HG02981 (cell line): Measurements from ENCODE around the gene ARHGAP1.

ENCODE experiments used
- ATAC-seq: cut with Tn5 transposase; IDR thresholded peaks from one replicate; pipeline ENCODE4 v1.9.1; 2021; ENCODE audit warnings: mild to moderate bottlenecking, moderate library complexity; ENCODE audit not compliant: unreplicated experiment

Gene ARHGAP1

DNA sequence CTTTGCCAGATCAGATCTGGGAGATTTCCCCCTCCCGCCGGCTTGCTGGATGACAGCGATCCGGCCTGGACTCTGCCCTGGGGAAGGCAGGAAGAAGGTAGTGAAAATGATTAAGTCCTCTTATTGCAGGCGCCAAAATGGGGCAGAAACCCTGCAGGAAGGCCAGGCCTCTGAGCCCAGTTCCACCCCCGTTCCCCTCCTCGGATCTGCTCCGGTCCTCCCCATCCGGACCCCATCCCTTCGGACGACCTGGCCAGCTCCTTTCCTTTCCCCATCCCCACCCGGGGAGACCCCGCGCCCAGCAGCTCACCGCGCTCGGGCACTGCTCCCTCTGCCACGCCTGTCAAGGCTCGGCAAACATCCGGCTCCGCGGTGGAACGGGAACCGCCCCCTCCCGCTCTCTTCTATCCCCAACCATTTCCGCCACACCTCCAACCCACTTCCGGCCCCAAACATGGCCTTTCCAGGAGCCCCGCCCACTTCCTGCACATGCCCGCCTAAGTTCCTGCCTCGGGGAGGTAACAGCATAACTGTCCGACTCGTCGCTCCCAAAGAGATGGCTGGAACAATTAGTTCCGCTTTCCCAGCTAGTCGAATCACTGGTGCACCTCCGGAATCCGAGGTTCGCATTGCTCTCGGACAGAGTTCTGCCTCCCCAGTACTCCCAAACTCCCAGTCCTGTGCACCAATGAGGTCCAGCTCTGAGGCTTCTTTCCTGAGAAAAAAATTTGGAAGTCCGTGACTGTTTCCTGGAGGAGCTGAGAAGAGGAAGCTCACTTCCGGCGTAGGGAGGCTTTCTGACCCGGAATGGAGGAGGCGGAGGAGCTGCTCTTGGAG is at the start of gene ARHGAP1, which contains the start of gene ZNF408:
TSS of gene ARHGAP1 (minus strand) at position 379 of the 837 bp plus-strand sequence. CDS start 4,512 bp downstream, outside the sequence.
TSS of gene ZNF408 (plus strand) at position 791 of the 837 bp plus-strand sequence. CDS start at position 808, 17 bp downstream.
- peak; percentile 86 for ATAC-seq

DNA sequence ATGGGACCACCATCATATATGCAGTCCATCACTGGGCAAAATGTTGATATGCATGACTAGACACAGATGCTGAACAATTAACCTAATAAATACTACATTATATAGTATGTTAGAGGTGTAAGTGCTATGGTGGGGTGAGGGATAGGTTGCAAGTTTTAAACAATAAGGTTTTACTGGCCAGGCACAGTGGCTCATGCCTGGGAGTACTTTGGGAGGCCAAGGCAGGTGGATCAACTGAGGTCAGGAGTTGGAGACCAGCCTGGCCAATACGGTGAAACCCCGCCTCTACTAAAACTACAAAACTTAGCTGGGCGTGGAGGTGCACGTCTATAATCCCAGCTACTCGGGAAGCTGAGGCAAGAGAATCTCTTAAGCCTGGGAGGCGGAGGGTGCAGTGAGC is 46.7 kb upstream of the ARHGAP1 start:
- no peak for ATAC-seq

DNA sequence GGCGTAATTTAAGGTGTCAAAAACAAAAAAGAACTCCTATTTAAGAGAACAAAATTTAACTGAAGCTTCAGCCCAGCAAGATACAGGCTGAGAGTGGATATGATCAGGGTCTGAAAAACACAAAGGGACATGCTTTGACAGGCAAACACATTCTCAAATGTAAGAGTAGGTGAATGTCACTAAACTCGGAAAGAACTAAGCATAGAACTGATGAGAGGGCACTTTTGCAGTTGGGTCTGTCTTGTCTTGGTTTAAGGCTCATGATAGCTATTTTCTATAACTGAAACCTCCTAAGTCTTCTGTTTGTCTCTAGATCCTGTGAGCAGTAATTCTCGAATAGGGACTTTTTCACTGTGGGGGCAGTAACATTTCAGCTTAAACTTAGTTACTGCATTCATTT is 45.6 kb upstream of the ARHGAP1 start:
- no peak for ATAC-seq

DNA sequence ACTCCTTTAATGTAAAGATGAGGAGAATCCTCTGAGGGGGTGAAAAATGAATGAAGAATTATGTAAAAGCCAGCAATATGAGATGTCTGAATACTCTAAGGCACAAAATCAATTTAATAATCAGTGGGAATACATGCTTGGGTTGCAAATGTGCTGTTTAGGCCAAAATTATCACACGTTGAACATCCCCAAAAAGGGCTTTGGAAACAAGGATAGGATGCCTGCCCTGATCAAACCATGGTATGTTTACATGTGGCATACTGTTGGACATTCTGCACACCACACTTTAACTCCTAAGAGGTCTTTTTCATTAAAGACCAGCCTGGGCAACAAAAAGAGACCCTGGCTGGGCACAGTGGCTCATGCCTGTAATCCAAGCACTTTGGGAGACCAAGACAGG is 44.9 kb upstream of the ARHGAP1 start:
- no peak for ATAC-seq

DNA sequence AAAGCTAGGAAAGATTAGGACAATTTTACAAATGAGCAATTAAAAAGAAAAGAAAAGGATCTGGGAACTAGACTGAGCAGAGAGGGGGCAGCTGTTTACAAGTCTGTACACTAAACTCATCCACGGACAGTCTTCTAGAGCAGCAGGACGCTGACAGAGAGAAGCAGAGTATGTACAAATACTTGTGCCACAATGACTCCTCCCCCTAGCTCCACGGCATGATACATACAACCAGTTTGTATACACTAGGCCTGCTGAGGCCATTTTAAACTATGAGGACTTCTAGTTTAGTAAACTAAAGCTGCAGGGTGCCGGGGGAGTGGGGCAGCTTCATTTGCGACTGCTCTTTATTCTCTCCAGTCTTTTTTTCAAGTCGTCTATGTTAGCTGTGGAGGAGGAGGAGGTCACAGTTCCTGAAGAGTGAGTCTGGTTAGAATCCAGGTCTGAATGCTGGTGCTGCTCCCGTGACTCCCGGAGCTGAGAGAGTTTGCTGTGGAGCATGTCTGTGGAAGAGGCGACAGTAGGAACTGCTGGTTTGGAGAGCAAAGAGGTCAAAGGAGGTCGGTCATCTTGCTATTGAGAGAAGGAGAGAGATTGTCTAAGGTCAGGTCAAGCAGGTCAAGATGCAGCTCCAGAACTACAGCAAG is 43.4 kb upstream of the ARHGAP1 start:
- no peak for ATAC-seq

DNA sequence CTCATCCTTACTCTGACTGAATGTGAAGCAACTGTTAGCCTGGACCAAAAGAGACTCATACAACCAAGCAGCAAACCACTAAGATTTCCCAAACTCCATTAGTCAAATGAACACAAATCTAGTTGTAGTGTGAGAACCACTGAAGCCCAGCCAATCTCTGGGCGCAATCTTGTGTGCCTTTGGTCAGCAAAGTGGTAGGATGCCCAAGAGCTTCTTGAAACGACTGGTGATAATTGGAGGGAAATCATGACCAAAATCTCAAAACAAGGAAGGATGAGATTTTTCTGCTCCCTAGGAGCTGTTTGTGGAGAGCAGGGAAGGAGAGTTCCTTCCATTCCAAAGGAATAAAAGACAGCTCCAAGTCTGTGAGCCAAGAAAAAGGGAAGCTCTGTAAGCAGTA is 42.6 kb upstream of the ARHGAP1 start:
- no peak for ATAC-seq

DNA sequence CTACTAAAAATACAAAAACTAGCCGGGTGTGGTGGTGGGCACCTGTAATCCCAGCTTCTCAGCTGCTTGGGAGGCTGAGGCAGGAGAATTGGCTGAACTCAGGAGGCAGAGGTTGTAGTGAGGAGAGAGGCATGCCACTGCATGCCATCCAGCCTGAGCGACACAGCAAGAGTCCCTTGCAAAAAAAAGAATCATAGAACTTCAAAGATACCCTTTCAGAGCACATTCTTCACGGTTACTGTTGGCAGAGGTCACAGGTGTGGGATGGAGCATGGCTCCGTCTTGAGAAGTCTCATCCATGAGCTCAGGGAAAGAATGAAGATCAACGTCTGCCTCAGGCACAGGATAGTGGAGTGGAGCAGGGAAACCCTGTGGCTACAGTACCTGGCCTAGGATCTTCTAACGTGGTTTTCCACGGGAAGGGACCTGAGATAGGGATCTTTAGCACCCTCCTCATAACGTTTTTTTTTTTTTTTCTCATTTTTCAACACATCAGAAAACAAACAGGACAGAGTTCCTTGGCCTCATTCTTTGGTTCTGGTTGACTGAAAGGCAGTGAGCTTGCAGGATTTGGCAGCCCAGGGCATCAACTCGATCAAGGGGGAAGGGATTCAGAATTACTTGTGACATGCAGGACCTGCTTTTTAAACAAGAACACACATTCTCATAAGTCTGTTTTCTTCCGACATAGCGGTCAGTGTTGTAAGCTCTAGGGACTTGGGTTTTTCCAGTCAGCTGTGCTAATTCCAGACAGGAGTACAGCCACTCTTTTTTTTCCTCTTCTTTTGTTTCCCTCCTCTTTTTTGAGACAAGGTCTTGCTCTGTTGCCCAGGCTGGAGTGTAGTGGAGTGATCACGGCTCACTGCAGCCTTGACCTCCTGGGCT is 41.4 kb upstream of the ARHGAP1 start:
- ATAC-seq = no peak

DNA sequence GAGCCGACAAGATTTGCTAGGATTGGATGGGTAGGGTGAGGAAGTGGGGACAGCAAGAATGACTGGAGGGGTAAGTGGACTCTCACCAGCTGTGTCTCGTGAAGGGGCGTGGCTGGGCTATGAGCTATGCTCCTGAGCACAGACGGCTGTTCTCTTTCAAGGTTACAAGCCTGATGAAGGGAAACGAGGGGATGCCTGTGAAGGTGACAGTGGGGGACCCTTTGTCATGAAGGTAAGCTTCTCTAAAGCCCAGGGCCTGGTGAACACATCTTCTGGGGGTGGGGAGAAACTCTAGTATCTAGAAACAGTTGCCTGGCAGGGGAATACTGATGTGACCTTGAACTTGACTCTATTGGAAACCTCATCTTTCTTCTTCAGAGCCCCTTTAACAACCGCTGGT is 38.5 kb upstream of the ARHGAP1 start:
- ATAC-seq = no peak

DNA sequence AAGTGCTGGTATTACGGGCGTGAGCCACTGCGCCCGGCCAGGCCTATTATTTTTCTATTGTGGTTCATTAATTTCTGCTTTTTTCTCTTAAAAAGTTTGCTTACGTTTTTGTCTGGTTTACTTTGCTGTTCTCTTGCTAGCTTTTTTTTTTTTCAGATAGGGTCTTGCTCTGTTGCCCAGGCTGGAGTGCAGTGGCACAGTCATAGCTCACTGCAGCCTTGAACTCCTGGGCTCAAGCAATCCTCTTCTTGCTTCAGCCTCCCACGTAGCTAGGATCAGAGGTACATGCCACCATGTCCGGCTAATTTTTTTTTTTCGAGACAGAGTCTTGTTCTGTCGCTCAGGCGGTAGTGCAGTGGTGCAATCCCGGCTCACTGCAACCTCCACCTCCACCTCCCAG is 37.3 kb upstream of the ARHGAP1 start:
- no peak for ATAC-seq

DNA sequence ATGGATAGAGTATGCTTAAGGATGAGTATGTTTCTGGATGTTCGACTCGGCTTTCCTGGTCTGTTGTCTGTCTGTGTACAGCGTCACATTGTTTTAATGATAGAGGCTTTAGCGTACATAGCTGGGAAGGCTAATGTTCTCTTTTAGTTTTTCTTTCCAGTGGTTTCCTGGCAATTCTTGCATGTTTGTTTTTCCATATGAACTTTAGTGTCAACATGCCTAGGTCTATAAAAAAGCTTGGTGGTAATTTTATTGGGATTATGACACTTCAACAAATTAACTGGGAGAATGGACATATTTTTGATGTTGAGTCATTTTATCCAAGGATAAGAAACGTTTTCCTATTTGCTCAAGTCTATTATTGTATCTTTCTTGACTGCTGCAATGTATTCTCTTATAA is 36.2 kb upstream of the ARHGAP1 start:
- no peak for ATAC-seq

DNA sequence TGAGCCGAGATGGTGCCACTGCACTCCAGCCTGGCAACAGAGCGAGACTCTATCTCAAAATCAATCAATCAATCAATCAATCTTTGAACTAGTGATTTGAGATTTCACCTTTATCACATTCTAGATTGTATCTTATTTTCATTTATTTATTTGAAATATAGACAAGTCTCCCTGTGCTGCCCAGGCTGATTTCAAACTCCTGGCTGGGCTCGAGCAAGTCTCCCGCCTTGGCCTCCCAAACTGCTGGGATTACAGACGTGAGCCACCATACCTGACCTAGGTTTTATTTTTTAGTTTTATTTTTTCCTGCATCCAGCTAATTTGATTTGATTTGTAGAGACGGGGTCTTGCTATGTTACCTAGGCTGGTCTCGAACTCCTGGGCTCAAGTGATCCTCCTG is 35.7 kb upstream of the ARHGAP1 start:
- no peak for ATAC-seq

DNA sequence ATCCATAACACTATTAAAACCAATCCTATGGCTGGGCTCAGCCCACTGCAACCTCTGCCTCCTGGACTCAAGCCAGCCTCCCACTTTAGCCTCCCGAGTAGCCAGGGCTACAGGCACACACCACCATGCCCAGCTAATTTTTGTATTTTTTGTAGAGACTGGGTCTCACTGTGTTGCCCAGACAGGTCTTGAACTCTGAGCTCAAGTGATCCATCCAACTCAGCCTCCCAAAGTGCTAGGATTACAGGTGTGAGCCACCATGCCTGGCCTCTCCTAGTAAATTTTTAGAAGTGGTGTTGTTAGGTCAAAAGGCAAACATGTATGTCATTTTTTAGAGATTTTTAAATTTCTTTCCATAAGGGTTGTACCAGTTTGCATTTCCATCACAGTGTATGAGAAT is 32.8 kb upstream of the ARHGAP1 start:
- ATAC-seq = no peak

DNA sequence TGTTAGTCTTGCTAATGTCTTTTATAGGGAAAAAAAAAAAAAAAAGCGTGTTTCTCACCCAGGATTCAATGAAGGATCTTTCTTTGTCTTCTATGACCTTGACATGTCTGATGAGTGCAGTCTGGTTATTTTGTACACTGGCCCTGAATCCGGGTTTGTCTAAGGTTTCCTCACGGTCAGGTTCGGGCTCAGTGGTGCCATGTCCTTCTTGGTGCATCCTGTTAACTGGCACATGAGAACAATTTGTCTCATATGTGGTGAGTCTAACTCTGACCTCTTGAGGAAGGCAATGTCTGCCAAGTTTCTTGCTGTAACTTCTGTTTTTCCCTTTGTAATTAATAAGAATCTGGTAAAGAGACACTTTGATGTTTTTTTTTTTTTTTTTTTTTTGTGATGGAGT is 31.1 kb upstream of the ARHGAP1 start:
- ATAC-seq = no peak

DNA sequence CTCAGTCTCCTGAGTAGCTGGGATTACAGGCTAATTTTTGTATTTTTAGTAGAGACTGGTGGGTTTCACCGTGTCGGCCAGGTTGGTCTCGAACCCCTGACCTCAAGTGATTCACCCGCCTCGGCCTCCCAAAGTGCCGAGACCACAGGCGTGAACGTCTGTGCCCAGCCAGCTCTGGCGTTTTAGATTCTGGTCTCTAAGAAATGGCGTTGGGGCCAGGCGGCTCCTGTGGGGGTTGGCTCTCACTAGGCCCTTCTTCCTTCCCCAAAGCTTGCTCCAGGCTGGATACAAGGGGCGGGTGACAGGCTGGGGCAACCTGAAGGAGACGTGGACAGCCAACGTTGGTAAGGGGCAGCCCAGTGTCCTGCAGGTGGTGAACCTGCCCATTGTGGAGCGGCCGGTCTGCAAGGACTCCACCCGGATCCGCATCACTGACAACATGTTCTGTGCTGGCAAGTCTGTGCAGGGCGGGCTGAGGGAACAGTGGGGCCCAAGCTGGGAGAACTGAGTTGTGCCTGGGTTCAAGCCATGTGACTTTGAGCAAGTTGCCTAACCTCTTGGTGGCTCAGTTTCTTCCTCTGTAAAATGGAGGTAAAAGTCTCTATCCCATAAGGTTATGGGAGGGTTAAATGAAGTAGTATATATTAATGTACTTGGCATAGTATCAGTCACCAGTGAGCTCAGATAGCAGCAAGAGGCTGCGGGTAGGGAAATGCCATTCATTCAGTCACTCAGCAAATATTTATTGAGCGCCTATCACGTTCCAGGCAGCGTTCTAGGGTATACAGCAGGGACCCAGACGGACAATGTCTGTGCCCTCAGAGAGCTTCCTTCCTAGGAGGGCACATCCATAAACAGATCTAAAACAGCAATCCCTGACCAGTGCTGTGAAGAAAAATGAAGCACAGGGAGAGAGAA is 28.9 kb upstream of the ARHGAP1 start:
- no peak for ATAC-seq

DNA sequence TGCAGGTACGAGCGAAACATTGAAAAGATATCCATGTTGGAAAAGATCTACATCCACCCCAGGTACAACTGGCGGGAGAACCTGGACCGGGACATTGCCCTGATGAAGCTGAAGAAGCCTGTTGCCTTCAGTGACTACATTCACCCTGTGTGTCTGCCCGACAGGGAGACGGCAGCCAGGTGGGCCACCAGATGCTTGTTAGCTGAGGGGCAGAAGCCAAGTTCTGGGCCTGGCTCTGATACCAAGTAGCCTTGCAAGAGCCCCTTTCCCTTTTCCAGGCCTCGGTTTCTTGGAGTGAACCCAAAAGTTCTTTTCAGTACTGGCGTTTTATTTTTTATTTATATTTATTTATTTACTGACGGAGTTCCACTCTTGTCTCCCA is 28.2 kb upstream of the ARHGAP1 start:
- ATAC-seq = no peak

DNA sequence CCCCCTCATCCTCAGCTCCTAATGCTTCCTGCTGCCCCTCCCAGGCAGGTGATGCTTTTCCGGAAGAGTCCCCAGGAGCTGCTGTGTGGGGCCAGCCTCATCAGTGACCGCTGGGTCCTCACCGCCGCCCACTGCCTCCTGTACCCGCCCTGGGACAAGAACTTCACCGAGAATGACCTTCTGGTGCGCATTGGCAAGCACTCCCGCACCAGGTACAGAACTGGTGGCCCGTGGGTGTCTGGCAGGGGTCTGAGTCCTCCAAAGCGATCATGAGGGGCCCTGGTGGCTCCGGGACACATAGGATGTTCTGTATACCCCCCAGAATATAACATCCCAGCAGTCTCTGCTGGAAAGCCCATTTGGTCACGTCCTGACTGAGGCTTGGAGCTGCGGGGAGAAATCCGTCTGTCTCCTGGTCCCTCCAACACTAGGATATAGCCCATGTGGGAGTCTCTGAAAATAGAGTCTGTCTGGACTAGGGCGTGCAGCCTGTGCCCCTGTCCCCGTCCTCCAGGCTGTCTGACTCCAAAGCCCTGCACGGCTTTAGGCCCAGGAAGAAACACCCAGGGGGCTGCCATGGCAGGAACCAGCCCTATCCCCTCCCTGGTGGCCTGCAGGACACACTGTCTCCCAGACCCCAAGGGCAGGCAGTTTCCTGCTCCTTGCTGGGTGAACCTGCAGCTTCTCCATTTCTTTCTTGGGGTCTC is 27.7 kb upstream of the ARHGAP1 start:
- no peak for ATAC-seq

DNA sequence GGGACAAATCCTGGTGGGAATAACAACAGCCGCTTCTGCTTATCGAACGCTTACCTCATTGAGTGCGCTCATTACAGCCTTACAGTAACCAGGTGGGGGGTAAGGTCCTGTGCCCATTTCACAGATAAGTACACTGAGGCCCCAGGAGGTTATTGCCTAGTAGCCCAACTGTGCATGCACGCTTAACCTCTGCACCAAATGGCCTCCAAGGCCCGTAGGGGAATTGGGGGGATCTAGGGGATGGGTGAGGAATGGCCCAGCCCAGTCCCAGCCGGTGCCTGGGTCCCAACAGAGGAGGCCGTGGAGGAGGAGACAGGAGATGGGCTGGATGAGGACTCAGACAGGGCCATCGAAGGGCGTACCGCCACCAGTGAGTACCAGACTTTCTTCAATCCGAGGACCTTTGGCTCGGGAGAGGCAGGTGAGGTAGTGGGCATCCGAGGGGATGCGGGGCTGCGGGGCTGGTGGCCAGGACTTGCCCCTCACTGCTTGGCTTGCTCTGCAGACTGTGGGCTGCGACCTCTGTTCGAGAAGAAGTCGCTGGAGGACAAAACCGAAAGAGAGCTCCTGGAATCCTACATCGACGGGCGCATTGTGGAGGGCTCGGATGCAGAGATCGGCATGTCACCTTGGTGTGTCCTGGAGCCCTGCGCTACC is 25.9 kb upstream of the ARHGAP1 start:
- no peak for ATAC-seq

DNA sequence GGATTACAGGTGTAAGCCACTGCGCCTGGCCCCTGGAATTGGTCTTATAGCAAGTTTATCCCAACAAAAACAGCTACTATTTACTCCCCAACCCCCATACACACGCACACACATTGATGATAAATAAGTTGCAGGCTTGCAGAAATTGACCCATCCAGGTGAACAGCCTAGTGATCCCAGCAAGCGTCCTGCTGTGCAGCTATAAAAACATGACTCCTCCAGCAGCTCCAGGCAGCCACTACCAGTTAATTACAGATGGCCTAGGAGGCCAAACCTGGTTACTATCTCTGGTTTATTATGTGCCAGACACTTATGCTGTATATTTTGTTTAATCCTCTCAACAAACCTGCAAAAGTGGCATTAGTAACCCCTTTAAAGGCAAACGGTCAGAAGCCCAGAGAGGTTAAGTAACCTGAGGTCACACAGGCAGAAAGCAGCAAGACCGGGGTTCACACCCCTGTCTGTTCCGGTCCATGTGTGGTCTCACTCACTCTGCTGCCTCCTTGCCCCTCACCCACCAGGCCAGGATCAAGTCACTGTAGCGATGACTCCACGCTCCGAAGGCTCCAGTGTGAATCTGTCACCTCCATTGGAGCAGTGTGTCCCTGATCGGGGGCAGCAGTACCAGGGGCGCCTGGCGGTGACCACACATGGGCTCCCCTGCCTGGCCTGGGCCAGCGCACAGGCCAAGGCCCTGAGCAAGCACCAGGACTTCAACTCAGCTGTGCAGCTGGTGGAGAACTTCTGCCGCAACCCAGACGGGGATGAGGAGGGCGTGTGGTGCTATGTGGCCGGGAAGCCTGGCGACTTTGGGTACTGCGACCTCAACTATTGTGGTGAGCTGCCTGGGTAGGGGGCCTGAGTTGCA is 25.2 kb upstream of the ARHGAP1 start:
- no peak for ATAC-seq
